K562 (cell line): ENCODE results near the gene SLC35F5. TPM values are rescaled to one million over a fixed set of nuclear protein-coding genes. Genes with fewer than 3 reads are reported as not detected.
A peak's percentile ranks its signal among the peaks of the same experiment; 100 is the strongest.

ENCODE experiments used
- ARHGAP35 ChIP-seq: fragments of 450-650 bp; IDR thresholded peaks from 2 replicates; pipeline ENCODE4 v1.6.1; 2018; ENCODE audit not compliant: partially characterized antibody
- IFI16 ChIP-seq: fragments of 250-450 bp; sonication (Bioruptor Pico); IDR thresholded peaks from 2 replicates; pipeline ENCODE4 v2.1.2; 2022; ENCODE audit warnings: mild to moderate bottlenecking, inconsistent platforms
- IRF2 ChIP-seq: sonication (generic); formaldehyde crosslinking; IDR thresholded peaks from 2 replicates; pipeline ENCODE4 v1.8.1; 2022; ENCODE audit warnings: mild to moderate bottlenecking, missing genetic modification reagents
- MEF2A ChIP-seq: IDR thresholded peaks from 2 replicates; pipeline ENCODE4 v1.6.1; 2011; ENCODE audit warnings: low read depth, mild to moderate bottlenecking, low read length, moderate library complexity; ENCODE audit not compliant: control insufficient read depth
- MTA1 ChIP-seq: fragments of 450-650 bp; IDR thresholded peaks from 2 replicates; pipeline ENCODE4 v1.6.1; 2017; ENCODE audit warnings: borderline replicate concordance
- POLR2G ChIP-seq: fragments of 200-400 bp; formaldehyde crosslinking; IDR thresholded peaks from 2 replicates; pipeline ENCODE4 v1.6.1; 2017; ENCODE audit warnings: low read depth, mild to moderate bottlenecking, antibody characterized with exemption, low read length, moderate library complexity
- PRPF4 ChIP-seq: fragments of 200-400 bp; formaldehyde crosslinking; IDR thresholded peaks from one replicate; pipeline ENCODE4 v1.6.1; 2017; ENCODE audit warnings: low read length, low read depth, mild to moderate bottlenecking; ENCODE audit not compliant: insufficient read depth, poor library complexity, severe bottlenecking
- PTTG1 ChIP-seq: fragments of 450-650 bp; IDR thresholded peaks from 2 replicates; pipeline ENCODE4 v1.6.1; 2016; ENCODE audit warnings: low read depth, mild to moderate bottlenecking, missing genetic modification characterization, missing compliant biosample characterization
- SRSF3 ChIP-seq: fragments of 200-400 bp; formaldehyde crosslinking; IDR thresholded peaks from 2 replicates; pipeline ENCODE4 v1.6.1; 2016; ENCODE audit warnings: mild to moderate bottlenecking, low read length, moderate library complexity; ENCODE audit not compliant: insufficient read depth
- ZNF444 ChIP-seq: fragments of 250-450 bp; sonication (Bioruptor Pico); IDR thresholded peaks from 2 replicates; pipeline ENCODE4 v1.4.0; 2020; ENCODE audit warnings: mild to moderate bottlenecking, moderate library complexity
- ZNF445 ChIP-seq: fragments of 250-450 bp; sonication (Bioruptor Pico); IDR thresholded peaks from 2 replicates; pipeline ENCODE4 v1.4.0; 2020; ENCODE audit warnings: low read depth, mild to moderate bottlenecking, moderate library complexity
- ZNF589 ChIP-seq: fragments of 200-800 bp; sonication (Bioruptor generic); IDR thresholded peaks from 2 replicates; pipeline ENCODE4 v1.6.1; 2016; ENCODE audit warnings: low read depth, missing genetic modification characterization, missing compliant biosample characterization
- polyA plus RNA-seq, 8 experiments: library from polyadenylated mRNA; depleted of rRNA in 4 of 8; stranded (reverse) in 5 of 8; unstranded in 3 of 8; fragments of >200 nt; fragmentation: Nextera tagmentation in 2 of 8; fragmentation: Illumina TruSeq in 1 of 8; extraction: Ambion mirVana in 2 of 8; extraction: Trizol in 1 of 8; gene quantifications; 2 replicates each; pipeline versions ENCODE4 v1.2.1 to v1.2.3, GENCODE V29; 2011 to 2014; ENCODE audit warnings: inconsistent platforms in 1 of 8, missing spikeins in 1 of 8
- total RNA-seq, 7 experiments: library from RNA; depleted of rRNA in 6 of 7; stranded (reverse); fragments of >200 nt in 6 of 7; fragmentation: Illumina TruSeq in 2 of 7; extraction: Trizol in 2 of 7; gene quantifications; 2 replicates each; pipeline versions ENCODE4 v1.2.1 to v1.2.3, GENCODE V29; 2011 to 2021; ENCODE audit warnings: low replicate concordance in 1 of 7
- TF ChIP-seq, protein P1 (sequence below): fragments of 450-650 bp; formaldehyde crosslinking; IDR thresholded peaks from 2 replicates; pipeline ENCODE4 v1.4.0; 2022; ENCODE audit warnings: missing genetic modification characterization
- TF ChIP-seq, protein P2 (sequence below): fragments of 450-650 bp; conservative IDR thresholded peaks from 2 replicates; pipeline ENCODE4 v1.6.1; 2016; ENCODE audit warnings: missing genetic modification characterization, low read depth, mild to moderate bottlenecking, control low read depth, missing compliant biosample characterization
- TF ChIP-seq, protein P3 (sequence below): fragments of 450-650 bp; formaldehyde crosslinking; IDR thresholded peaks from 2 replicates; pipeline ENCODE4 v1.4.0; 2020; ENCODE audit warnings: mild to moderate bottlenecking, moderate library complexity
- TF ChIP-seq, protein P4 (sequence below): sonication (generic); formaldehyde crosslinking; IDR thresholded peaks from 2 replicates; pipeline ENCODE4 v1.8.0; 2023; ENCODE audit warnings: mild to moderate bottlenecking, missing genetic modification reagents
- TF ChIP-seq, protein P5 (sequence below): sonication (generic); formaldehyde crosslinking; IDR thresholded peaks from 2 replicates; pipeline ENCODE4 v1.8.1; 2023; ENCODE audit warnings: mild to moderate bottlenecking, missing genetic modification reagents
- TF ChIP-seq, protein P6 (sequence below), 2 experiments: fragments of 450-650 bp; IDR thresholded peaks; 2 replicates each; pipeline ENCODE4 v1.6.1; 2016

SLC35F5 gene
- total and polyA plus RNA-seq, 9 of the 15 experiments (the other 6 are each of a cell fraction or from before 2014, with no cell fraction given), result 4.9 to 50.7 (median 30.5) TPM

DNA sequence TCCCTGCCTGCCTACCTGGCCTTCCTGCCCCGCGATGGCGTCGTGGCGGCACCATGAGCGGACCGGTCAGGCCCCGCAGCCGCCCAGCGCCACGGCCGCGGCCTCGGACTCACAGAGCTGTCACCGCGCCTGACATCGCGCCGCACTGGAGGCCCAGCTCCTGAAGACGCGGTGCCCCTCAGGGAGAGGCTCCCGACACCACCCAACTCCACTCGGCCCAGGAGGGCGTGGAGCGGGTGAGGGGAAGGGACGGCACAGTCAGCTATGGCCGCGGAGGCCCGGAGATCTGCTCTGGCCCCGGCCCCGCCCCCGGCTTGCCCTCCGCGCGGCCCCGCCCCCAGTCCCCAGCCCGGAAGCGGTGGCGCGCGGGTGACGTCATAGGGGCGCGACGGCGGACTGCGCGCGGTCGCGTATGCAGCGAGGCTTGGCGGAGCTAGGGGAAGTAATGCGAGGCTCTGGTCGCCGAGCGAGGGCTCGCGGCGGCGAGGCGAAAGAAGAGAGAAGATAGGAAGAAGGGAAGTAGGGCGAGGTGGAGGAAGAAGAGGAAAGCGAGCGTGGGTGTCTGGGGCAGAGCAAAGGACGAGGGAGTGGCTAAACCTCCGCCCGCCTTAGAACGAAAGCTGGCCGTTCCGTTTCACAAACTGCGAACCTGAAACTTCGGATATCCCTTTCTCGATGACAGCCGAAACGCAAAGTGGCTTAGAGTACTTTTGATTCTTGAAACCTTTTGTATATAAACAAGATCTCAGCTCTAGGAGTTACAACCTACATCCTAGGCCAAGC lies at the start of gene SLC35F5 (continued):
- TF ChIP-seq PTTG1 (tag) (no peak), ZNF445 (CRISPR knock-in tag) (no peak), MEF2A (no peak), SRSF3 (no peak), IRF2 (CRISPR knock-in tag) (no peak), POLR2G (peak; percentile 97), PRPF4 (peak; percentile 37), MTA1 (peak; percentile 98), ARHGAP35 (no peak), ZNF444 (CRISPR knock-in tag) (no peak), IFI16 (CRISPR knock-in tag) (no peak), ZNF589 (CRISPR knock-in tag) (no peak)
- TF ChIP-seq, protein P1, sequence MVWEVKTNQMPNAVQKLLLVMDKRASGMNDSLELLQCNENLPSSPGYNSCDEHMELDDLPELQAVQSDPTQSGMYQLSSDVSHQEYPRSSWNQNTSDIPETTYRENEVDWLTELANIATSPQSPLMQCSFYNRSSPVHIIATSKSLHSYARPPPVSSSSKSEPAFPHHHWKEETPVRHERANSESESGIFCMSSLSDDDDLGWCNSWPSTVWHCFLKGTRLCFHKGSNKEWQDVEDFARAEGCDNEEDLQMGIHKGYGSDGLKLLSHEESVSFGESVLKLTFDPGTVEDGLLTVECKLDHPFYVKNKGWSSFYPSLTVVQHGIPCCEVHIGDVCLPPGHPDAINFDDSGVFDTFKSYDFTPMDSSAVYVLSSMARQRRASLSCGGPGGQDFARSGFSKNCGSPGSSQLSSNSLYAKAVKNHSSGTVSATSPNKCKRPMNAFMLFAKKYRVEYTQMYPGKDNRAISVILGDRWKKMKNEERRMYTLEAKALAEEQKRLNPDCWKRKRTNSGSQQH (CRISPR knock-in tag), result peak; percentile 70; the same call in 1 of the 2 replicates
- TF ChIP-seq, protein P2, sequence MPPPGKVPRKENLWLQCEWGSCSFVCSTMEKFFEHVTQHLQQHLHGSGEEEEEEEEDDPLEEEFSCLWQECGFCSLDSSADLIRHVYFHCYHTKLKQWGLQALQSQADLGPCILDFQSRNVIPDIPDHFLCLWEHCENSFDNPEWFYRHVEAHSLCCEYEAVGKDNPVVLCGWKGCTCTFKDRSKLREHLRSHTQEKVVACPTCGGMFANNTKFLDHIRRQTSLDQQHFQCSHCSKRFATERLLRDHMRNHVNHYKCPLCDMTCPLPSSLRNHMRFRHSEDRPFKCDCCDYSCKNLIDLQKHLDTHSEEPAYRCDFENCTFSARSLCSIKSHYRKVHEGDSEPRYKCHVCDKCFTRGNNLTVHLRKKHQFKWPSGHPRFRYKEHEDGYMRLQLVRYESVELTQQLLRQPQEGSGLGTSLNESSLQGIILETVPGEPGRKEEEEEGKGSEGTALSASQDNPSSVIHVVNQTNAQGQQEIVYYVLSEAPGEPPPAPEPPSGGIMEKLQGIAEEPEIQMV (tag), result 0 out of 2 replicates have a peak, but pooled peaks have one; percentile 16
- TF ChIP-seq, protein P3, sequence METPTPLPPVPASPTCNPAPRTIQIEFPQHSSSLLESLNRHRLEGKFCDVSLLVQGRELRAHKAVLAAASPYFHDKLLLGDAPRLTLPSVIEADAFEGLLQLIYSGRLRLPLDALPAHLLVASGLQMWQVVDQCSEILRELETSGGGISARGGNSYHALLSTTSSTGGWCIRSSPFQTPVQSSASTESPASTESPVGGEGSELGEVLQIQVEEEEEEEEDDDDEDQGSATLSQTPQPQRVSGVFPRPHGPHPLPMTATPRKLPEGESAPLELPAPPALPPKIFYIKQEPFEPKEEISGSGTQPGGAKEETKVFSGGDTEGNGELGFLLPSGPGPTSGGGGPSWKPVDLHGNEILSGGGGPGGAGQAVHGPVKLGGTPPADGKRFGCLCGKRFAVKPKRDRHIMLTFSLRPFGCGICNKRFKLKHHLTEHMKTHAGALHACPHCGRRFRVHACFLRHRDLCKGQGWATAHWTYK (CRISPR knock-in tag), result 0 out of 2 replicates have a peak, but pooled peaks have one; percentile 34
- TF ChIP-seq, protein P4, sequence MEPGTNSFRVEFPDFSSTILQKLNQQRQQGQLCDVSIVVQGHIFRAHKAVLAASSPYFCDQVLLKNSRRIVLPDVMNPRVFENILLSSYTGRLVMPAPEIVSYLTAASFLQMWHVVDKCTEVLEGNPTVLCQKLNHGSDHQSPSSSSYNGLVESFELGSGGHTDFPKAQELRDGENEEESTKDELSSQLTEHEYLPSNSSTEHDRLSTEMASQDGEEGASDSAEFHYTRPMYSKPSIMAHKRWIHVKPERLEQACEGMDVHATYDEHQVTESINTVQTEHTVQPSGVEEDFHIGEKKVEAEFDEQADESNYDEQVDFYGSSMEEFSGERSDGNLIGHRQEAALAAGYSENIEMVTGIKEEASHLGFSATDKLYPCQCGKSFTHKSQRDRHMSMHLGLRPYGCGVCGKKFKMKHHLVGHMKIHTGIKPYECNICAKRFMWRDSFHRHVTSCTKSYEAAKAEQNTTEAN (CRISPR knock-in tag), result peak; percentile 30
- TF ChIP-seq, protein P5, sequence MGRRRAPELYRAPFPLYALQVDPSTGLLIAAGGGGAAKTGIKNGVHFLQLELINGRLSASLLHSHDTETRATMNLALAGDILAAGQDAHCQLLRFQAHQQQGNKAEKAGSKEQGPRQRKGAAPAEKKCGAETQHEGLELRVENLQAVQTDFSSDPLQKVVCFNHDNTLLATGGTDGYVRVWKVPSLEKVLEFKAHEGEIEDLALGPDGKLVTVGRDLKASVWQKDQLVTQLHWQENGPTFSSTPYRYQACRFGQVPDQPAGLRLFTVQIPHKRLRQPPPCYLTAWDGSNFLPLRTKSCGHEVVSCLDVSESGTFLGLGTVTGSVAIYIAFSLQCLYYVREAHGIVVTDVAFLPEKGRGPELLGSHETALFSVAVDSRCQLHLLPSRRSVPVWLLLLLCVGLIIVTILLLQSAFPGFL (CRISPR knock-in tag), result no peak
- TF ChIP-seq, protein P6, sequence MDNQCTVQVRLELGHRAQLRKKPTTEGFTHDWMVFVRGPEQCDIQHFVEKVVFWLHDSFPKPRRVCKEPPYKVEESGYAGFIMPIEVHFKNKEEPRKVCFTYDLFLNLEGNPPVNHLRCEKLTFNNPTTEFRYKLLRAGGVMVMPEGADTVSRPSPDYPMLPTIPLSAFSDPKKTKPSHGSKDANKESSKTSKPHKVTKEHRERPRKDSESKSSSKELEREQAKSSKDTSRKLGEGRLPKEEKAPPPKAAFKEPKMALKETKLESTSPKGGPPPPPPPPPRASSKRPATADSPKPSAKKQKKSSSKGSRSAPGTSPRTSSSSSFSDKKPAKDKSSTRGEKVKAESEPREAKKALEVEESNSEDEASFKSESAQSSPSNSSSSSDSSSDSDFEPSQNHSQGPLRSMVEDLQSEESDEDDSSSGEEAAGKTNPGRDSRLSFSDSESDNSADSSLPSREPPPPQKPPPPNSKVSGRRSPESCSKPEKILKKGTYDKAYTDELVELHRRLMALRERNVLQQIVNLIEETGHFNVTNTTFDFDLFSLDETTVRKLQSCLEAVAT (IDR thresholded peaks at IDR 0.05), result peak; percentile 75 to 80; a peak in 3 of 4 replicates
